PC-9 (cell line): Measurements from ENCODE around the gene KRTAP15-1. TPM values are rescaled to one million over a fixed set of nuclear protein-coding genes. Genes with fewer than 3 reads are reported as not detected.

Experiments
- BruUV-seq: library from RNA; stranded (reverse); fragments of 400-500 nt; replicated peaks from 2 replicates; lab custom pipeline; 2021; lab: Mats Ljungman, UMichigan
- CTCF ChIA-PET: fragments of 300-600 bp; sonication (Branson Sonifier 250); formaldehyde crosslinking; loops from one replicate; lab custom pipeline; 2022; ENCODE audit warnings: antibody characterized with exemption; lab: Charles Lee
- POLR2A ChIA-PET: fragments of 300-600 bp; sonication (Branson Sonifier 250); formaldehyde crosslinking; loops from one replicate; lab custom pipeline; 2022; ENCODE audit warnings: antibody characterized with exemption; ENCODE audit not compliant: unreplicated experiment; lab: Charles Lee
- DNase-seq, 2 experiments: peaks; one replicate each; pipeline versions ENCODE4 v3.0.0 to v3.0.0-alpha.2; 2015 to 2022; ENCODE audit warnings: mixed read lengths in 1 of 2
- H2AFZ ChIP-seq: fragments of 200-600 bp; sonication (generic); 2 replicates; pipeline ENCODE4 v1.8.1; 2017; ENCODE audit warnings: antibody characterized with exemption
- H3F3A ChIP-seq: fragments of 200-600 bp; sonication (generic); 2 replicates; pipeline ENCODE4 v1.8.1; 2017; ENCODE audit warnings: antibody characterized with exemption, mild to moderate bottlenecking, low read depth; ENCODE audit not compliant: insufficient read depth
- H3K27ac ChIP-seq: fragments of 200-600 bp; sonication (generic); 2 replicates; pipeline ENCODE4 v1.6.1; 2016; ENCODE audit warnings: mixed run types
- H3K27me3 ChIP-seq: fragments of 200-600 bp; sonication (generic); 2 replicates; pipeline ENCODE4 v1.6.1; 2016; ENCODE audit warnings: low read depth, mixed run types; ENCODE audit not compliant: insufficient read depth
- H3K36me3 ChIP-seq: fragments of 200-600 bp; sonication (generic); 2 replicates; pipeline ENCODE4 v1.6.1; 2016; ENCODE audit warnings: low read depth, mixed run types
- H3K4me1 ChIP-seq: fragments of 200-600 bp; sonication (generic); replicated peaks from 2 replicates; pipeline ENCODE4 v1.6.1; 2016; ENCODE audit warnings: mixed run types; ENCODE audit not compliant: insufficient read depth
- H3K4me2 ChIP-seq: fragments of 200-600 bp; sonication (generic); 2 replicates; pipeline ENCODE4 v1.6.1; 2017; ENCODE audit warnings: mixed run types
- H3K4me3 ChIP-seq: fragments of 200-600 bp; sonication (generic); 2 replicates; pipeline ENCODE4 v1.6.1; 2016; ENCODE audit warnings: mixed run types
- H3K79me2 ChIP-seq: fragments of 200-600 bp; sonication (generic); 2 replicates; pipeline ENCODE4 v1.6.1; 2017; ENCODE audit warnings: low read depth, mixed run types
- H3K9me2 ChIP-seq: fragments of 200-600 bp; sonication (generic); 2 replicates; pipeline ENCODE4 v1.8.1; 2017; ENCODE audit warnings: mild to moderate bottlenecking; ENCODE audit not compliant: insufficient read depth
- H3K9me3 ChIP-seq: fragments of 200-600 bp; sonication (generic); 2 replicates; pipeline ENCODE4 v1.8.1; 2016; ENCODE audit warnings: low read depth; ENCODE audit not compliant: insufficient read depth
- H4K20me1 ChIP-seq: fragments of 200-600 bp; sonication (generic); 2 replicates; pipeline ENCODE4 v1.8.1; 2017; ENCODE audit not compliant: insufficient read depth
- CTCF ChIP-seq: fragments of 200-600 bp; sonication (generic); conservative IDR thresholded peaks from 2 replicates; pipeline ENCODE4 v1.6.1; 2017; ENCODE audit warnings: mixed run types, antibody characterized with exemption, mild to moderate bottlenecking, moderate library complexity
- EZH2 ChIP-seq: fragments of 200-600 bp; sonication (generic); IDR thresholded peaks from 2 replicates; pipeline ENCODE4 v1.8.0; 2017; ENCODE audit warnings: antibody characterized with exemption, low read depth
- intact Hi-C: fragments of 100-400 bp; cut with micrococcal nuclease; formaldehyde crosslinking; loops from one replicate; pipeline ENCODE4 v1.10.0; 2022; ENCODE audit not compliant: unreplicated experiment
- total RNA-seq: library from RNA; stranded (reverse); gene quantifications from 2 replicates; pipeline ENCODE4 v1.2.3, GENCODE V29; 2021

Gene KRTAP15-1
- total RNA-seq, 1 experiment from 2014 or later: not detected

DNA sequence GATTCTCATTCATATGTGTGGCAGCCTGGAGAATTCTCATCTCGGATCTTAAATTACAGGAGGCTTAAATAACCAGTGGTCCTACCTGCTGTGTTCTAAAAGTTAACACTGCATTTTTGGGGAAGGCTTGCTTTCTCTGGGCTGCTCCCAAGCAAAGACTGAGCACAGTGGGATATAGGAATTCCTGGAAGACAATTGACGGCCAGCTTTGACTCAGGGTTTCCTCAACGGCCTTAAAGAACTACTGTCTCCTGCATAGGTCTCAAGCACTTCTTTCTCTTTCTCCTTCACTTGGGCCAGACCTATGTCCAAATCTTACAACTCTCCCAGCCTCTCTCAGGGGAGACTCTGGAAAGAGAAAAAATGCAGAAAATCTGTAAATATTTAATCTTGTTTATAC lies 13.3 kb upstream of the KRTAP15-1 start:
- intact Hi-C loops: no loop called here
- Histone ChIP-seq H3K27me3 (no peaks in the 10 kb centered on the region), H3K4me2 (no peak overlapping the region), H3K4me1 (no peaks in the 10 kb centered on the region), H3K9me2 (no peaks in the 10 kb centered on the region), H3F3A (no peaks in the 10 kb centered on the region), H3K79me2 (no peaks in the 10 kb centered on the region), H4K20me1 (no peaks in the 10 kb centered on the region), H3K36me3 (no peaks in the 10 kb centered on the region), H3K9me3 (no peaks in the 10 kb centered on the region), H3K27ac (no peak overlapping the region), H3K4me3 (no peak overlapping the region), H2AFZ (no peak overlapping the region)
- ChIA-PET CTCF (no interaction called here), POLR2A (no interaction called here)
- TF ChIP-seq CTCF (no peak), EZH2 (no peak)
- BruUV-seq: no TSS peak
- no peak for DNase-seq

DNA sequence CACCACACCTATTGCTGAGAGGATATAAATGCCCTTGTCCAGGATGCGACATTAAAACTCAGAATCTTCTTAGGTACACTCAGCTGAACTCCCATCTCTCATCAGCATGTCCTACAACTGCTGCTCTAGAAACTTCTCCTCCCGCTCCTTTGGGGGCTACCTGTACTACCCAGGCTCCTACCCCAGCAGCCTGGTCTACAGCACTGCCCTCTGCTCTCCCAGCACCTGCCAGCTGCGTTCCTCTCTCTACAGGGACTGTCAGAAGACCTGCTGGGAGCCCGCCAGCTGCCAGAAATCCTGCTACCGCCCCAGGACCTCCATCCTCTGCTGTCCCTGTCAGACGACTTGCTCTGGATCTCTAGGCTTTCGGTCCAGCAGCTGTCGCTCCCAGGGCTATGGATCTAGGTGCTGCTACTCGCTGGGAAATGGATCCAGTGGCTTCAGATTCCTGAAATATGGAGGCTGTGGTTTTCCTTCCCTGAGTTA lies 9.9 kb upstream of the KRTAP15-1 start, which contains the start of gene KRTAP13-4:
Gene KRTAP13-4, plus strand, starts transcription at position 51 of the 486 bp plus-strand sequence. Its CDS starts 56 bp downstream, at position 107.
- ChIA-PET CTCF (no interaction called here), POLR2A (no interaction called here)
- H3K36me3 ChIP-seq: no peaks in the 10 kb centered on the region
- DNase-seq: no peak
- H3F3A ChIP-seq: no peaks in the 10 kb centered on the region
- no peaks in the 10 kb centered on the region for H3K4me1 ChIP-seq
- no peak within 1 kb of the TSS for H3K4me2 ChIP-seq
- BruUV-seq: no TSS peak
- H3K27ac ChIP-seq: no peak within 1 kb of the TSS
- intact Hi-C loops: loop anchor here (10.0 kb wide), 1 partner anchor 385 kb away; no protein-coding TSS in a partner anchor
- H3K9me3 ChIP-seq: no peaks in the 10 kb centered on the region
- no peaks in the 10 kb centered on the region for H3K79me2 ChIP-seq
- no peaks in the 10 kb centered on the region for H4K20me1 ChIP-seq
- H2AFZ ChIP-seq: no peak within 1 kb of the TSS
- H3K9me2 ChIP-seq: no peaks in the 10 kb centered on the region
- no peak within 1 kb of the TSS for H3K4me3 ChIP-seq
- TF ChIP-seq EZH2: no peak
- no peak for TF ChIP-seq CTCF
- H3K27me3 ChIP-seq: no peaks in the 10 kb centered on the region

DNA sequence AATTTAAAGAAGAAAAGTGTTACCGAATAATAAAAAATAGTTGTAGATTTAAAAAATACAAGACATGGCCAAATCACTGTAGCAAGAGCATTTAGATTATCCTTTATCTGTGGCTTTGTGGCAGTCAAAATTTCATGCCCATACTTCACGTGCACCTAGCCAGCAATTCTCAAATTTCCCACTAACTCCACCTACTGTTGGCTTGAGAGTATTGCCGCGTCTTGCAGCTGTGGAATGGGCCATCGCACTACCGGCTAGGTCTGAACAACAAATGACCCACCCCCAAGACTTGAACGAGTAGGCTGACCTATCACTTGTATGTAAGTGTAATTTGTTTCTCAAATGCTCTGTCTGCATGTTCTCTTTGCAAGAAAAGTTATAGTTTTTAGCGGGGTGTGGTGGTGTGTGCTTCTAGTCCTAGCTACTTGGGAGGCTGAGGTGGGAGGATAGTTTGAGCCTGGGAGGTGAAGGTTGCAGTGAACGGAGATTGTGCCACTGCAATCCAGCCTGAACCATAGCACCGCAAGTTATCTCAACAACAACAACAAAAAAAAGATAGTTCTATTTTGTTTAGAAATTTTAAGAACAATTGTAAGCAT lies 5.9 kb upstream of the KRTAP15-1 start:
- H3K27me3 ChIP-seq: no peaks in the 10 kb centered on the region

More for the DNA sequence above, 5.9 kb upstream of the KRTAP15-1 start:
- ChIA-PET POLR2A (no interaction called here), CTCF (no interaction called here)
- Histone ChIP-seq H3K4me2 (no peak overlapping the region), H3K4me3 (no peak overlapping the region), H3K27ac (no peak overlapping the region), H3K9me2 (no peaks in the 10 kb centered on the region), H3K79me2 (no peaks in the 10 kb centered on the region), H2AFZ (no peak overlapping the region), H3F3A (no peaks in the 10 kb centered on the region), H3K4me1 (no peaks in the 10 kb centered on the region), H3K36me3 (no peaks in the 10 kb centered on the region), H3K9me3 (no peaks in the 10 kb centered on the region), H4K20me1 (no peaks in the 10 kb centered on the region)
- peak in 1 of 2 experiments; percentile 4 for DNase-seq
- intact Hi-C loops: loop anchor here (10.0 kb wide), 1 partner anchor 389 kb away; no protein-coding TSS in a partner anchor
- no TSS peak for BruUV-seq
- TF ChIP-seq EZH2: no peak
- TF ChIP-seq CTCF: peak; percentile 64
